GM23338 (cell line): ENCODE measurements around the gene STIM1. TPM values are rescaled to one million over a fixed set of nuclear protein-coding genes. Genes with fewer than 3 reads are reported as not detected.
"Not testable (repeated sequence)": the region's sequence is repeated elsewhere in the genome, so short reads cannot be mapped to it uniquely, and the experiment has no call there.

Experiments
- ATAC-seq: fragments of 200-7000 bp; cut with Tn5 transposase; 3 replicates; pipeline ENCODE4 v1.9.1; 2020
- DNase-seq: peaks from one replicate; pipeline ENCODE4 v3.0.0-alpha.2; 2015; ENCODE audit warnings: low spot score
- H2AFZ ChIP-seq: fragments of 200-600 bp; sonication (generic); 2 replicates; pipeline ENCODE4 v1.8.0; 2016; ENCODE audit warnings: antibody characterized with exemption, mild to moderate bottlenecking, moderate library complexity
- H3F3A ChIP-seq: fragments of 200-600 bp; sonication (generic); replicated peaks from 2 replicates; pipeline ENCODE4 v1.8.0; 2017; ENCODE audit warnings: antibody characterized with exemption, mixed run types, low read depth
- H3K27ac ChIP-seq: fragments of 200-600 bp; sonication (generic); 2 replicates; pipeline ENCODE4 v1.6.1; 2016; ENCODE audit warnings: low read depth
- H3K27me3 ChIP-seq: fragments of 200-600 bp; sonication (generic); 2 replicates; pipeline ENCODE4 v1.8.0; 2016; ENCODE audit warnings: mild to moderate bottlenecking, mixed run types, moderate library complexity; ENCODE audit not compliant: insufficient read depth
- H3K36me3 ChIP-seq: fragments of 200-600 bp; sonication (generic); 2 replicates; pipeline ENCODE4 v1.8.0; 2016; ENCODE audit warnings: mild to moderate bottlenecking; ENCODE audit not compliant: insufficient read depth
- H3K4me1 ChIP-seq: fragments of 200-600 bp; sonication (generic); 2 replicates; pipeline ENCODE4 v1.8.0; 2016; ENCODE audit warnings: mild to moderate bottlenecking, moderate library complexity; ENCODE audit not compliant: insufficient read depth
- H3K4me2 ChIP-seq: fragments of 200-600 bp; sonication (generic); 2 replicates; pipeline ENCODE4 v1.7.1; 2017; ENCODE audit warnings: mixed run types
- H3K4me3 ChIP-seq: fragments of 200-600 bp; sonication (generic); 2 replicates; pipeline ENCODE4 v1.6.1; 2016; ENCODE audit warnings: mixed run types
- H3K79me2 ChIP-seq: fragments of 200-600 bp; sonication (generic); replicated peaks from 2 replicates; pipeline ENCODE4 v1.8.0; 2017; ENCODE audit warnings: mild to moderate bottlenecking; ENCODE audit not compliant: insufficient read depth
- H3K9me2 ChIP-seq: fragments of 200-600 bp; sonication (generic); 2 replicates; pipeline ENCODE4 v1.8.0; 2017; ENCODE audit not compliant: insufficient read depth
- H4K20me1 ChIP-seq: fragments of 200-600 bp; sonication (generic); replicated peaks from 2 replicates; pipeline ENCODE4 v1.8.0; 2017; ENCODE audit warnings: mild to moderate bottlenecking; ENCODE audit not compliant: insufficient read depth
- H3K27ac Mint-ChIP-seq: 2 replicates; pipeline ENCODE4 v1.8.0; 2020; ENCODE audit warnings: inconsistent platforms, mild to moderate bottlenecking, moderate library complexity, mixed read lengths
- H3K27me3 Mint-ChIP-seq: 3 replicates; pipeline ENCODE4 v1.8.0; 2022; ENCODE audit warnings: low read depth, mild to moderate bottlenecking, moderate library complexity, mixed read lengths, inconsistent platforms; ENCODE audit not compliant: insufficient read depth, poor library complexity
- H3K36me3 Mint-ChIP-seq: 3 replicates; pipeline ENCODE4 v1.8.0; 2021; ENCODE audit warnings: low read depth, mild to moderate bottlenecking, inconsistent platforms, moderate library complexity, mixed read lengths
- H3K4me1 Mint-ChIP-seq: 3 replicates; pipeline ENCODE4 v1.8.0; 2020; ENCODE audit warnings: mild to moderate bottlenecking, inconsistent platforms, mixed read lengths
- H3K4me3 Mint-ChIP-seq: 3 replicates; pipeline ENCODE4 v1.8.0; 2021; ENCODE audit warnings: moderate library complexity, mild to moderate bottlenecking, inconsistent platforms, mixed read lengths
- H3K9me3 Mint-ChIP-seq: 3 replicates; pipeline ENCODE4 v1.8.0; 2020; ENCODE audit warnings: moderate library complexity, mild to moderate bottlenecking, inconsistent platforms, mixed read lengths
- EZH2 ChIP-seq: fragments of 200-600 bp; sonication (generic); IDR thresholded peaks from one replicate; pipeline ENCODE4 v1.8.0; 2017; ENCODE audit warnings: antibody characterized with exemption, mild to moderate bottlenecking, low read depth; ENCODE audit not compliant: unreplicated experiment
- EZH2phosphoT487 ChIP-seq: fragments of 200-600 bp; sonication (generic); IDR thresholded peaks from one replicate; pipeline ENCODE4 v1.8.1; 2018; ENCODE audit warnings: antibody characterized with exemption; ENCODE audit not compliant: unreplicated experiment
- STAT1 ChIP-seq: IDR thresholded peaks from one replicate; pipeline ENCODE4 v1.6.1; 2016; ENCODE audit warnings: antibody characterized with exemption; ENCODE audit not compliant: unreplicated experiment
- ZNF114 ChIP-seq: fragments of 250-450 bp; sonication (Bioruptor Pico); IDR thresholded peaks from 2 replicates; pipeline ENCODE4 v1.5.0; 2020; ENCODE audit warnings: mild to moderate bottlenecking, moderate library complexity
- ZNF331 ChIP-seq: fragments of 250-450 bp; sonication (Bioruptor Pico); IDR thresholded peaks from 2 replicates; pipeline ENCODE4 v1.5.0; 2020; ENCODE audit warnings: low read depth, mild to moderate bottlenecking, moderate library complexity
- polyA plus RNA-seq: library from polyadenylated mRNA; unstranded; fragments of >200 nt; fragmentation: Nextera tagmentation; extraction: Ambion mirVana; gene quantifications from 2 replicates; pipeline ENCODE4 v1.2.1, GENCODE V29; 2016
- total RNA-seq: library from RNA; depleted of rRNA; stranded (reverse); fragments of >200 nt; shearing (Covaris generic); gene quantifications from 2 replicates; pipeline ENCODE4 v1.2.3, GENCODE V29; 2014
- TF ChIP-seq, protein P1 (sequence below): fragments of 250-450 bp; sonication (Bioruptor Pico); IDR thresholded peaks from 2 replicates; pipeline ENCODE4 v1.5.0; 2020; ENCODE audit warnings: mild to moderate bottlenecking, moderate library complexity
- TF ChIP-seq, protein P2 (sequence below), 2 experiments: fragments of 200-600 bp in 1 of 2; sonication (generic) in 1 of 2; conservative IDR thresholded peaks; 2 replicates each; pipeline versions ENCODE4 v1.5.1 to v1.6.1; 2016 to 2017; ENCODE audit warnings: antibody characterized with exemption in 2 of 2, low read depth in 2 of 2, mild to moderate bottlenecking in 2 of 2, moderate library complexity in 1 of 2
- TF ChIP-seq, protein P3 (sequence below): IDR thresholded peaks from one replicate; pipeline ENCODE4 v1.6.1; 2018; ENCODE audit warnings: antibody characterized with exemption; ENCODE audit not compliant: unreplicated experiment

The STIM1 gene
- total and polyA plus RNA-seq, 2 experiments from 2014 or later = 3.5 to 14.0 TPM

DNA sequence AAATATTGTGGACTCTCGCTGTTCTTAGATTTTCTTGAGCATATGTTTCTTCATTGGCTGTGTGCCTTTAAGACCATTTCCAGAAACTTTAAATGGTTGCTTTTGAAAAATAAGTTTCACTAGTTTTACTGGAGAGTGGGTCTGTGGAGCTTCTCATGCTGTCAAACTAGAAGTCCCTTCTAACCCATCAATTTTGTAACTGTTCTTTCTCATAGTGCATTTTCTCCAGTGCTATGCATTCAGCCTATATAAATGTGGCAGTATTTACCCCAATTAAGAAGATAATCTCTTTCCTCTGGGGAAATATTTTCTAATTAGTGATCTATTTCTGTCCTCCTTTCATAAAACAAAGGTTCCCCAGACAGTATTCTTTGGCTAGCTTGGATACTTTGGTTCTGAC is 141.2 kb downstream of the STIM1 start (continued):
- TF ChIP-seq, protein P1, sequence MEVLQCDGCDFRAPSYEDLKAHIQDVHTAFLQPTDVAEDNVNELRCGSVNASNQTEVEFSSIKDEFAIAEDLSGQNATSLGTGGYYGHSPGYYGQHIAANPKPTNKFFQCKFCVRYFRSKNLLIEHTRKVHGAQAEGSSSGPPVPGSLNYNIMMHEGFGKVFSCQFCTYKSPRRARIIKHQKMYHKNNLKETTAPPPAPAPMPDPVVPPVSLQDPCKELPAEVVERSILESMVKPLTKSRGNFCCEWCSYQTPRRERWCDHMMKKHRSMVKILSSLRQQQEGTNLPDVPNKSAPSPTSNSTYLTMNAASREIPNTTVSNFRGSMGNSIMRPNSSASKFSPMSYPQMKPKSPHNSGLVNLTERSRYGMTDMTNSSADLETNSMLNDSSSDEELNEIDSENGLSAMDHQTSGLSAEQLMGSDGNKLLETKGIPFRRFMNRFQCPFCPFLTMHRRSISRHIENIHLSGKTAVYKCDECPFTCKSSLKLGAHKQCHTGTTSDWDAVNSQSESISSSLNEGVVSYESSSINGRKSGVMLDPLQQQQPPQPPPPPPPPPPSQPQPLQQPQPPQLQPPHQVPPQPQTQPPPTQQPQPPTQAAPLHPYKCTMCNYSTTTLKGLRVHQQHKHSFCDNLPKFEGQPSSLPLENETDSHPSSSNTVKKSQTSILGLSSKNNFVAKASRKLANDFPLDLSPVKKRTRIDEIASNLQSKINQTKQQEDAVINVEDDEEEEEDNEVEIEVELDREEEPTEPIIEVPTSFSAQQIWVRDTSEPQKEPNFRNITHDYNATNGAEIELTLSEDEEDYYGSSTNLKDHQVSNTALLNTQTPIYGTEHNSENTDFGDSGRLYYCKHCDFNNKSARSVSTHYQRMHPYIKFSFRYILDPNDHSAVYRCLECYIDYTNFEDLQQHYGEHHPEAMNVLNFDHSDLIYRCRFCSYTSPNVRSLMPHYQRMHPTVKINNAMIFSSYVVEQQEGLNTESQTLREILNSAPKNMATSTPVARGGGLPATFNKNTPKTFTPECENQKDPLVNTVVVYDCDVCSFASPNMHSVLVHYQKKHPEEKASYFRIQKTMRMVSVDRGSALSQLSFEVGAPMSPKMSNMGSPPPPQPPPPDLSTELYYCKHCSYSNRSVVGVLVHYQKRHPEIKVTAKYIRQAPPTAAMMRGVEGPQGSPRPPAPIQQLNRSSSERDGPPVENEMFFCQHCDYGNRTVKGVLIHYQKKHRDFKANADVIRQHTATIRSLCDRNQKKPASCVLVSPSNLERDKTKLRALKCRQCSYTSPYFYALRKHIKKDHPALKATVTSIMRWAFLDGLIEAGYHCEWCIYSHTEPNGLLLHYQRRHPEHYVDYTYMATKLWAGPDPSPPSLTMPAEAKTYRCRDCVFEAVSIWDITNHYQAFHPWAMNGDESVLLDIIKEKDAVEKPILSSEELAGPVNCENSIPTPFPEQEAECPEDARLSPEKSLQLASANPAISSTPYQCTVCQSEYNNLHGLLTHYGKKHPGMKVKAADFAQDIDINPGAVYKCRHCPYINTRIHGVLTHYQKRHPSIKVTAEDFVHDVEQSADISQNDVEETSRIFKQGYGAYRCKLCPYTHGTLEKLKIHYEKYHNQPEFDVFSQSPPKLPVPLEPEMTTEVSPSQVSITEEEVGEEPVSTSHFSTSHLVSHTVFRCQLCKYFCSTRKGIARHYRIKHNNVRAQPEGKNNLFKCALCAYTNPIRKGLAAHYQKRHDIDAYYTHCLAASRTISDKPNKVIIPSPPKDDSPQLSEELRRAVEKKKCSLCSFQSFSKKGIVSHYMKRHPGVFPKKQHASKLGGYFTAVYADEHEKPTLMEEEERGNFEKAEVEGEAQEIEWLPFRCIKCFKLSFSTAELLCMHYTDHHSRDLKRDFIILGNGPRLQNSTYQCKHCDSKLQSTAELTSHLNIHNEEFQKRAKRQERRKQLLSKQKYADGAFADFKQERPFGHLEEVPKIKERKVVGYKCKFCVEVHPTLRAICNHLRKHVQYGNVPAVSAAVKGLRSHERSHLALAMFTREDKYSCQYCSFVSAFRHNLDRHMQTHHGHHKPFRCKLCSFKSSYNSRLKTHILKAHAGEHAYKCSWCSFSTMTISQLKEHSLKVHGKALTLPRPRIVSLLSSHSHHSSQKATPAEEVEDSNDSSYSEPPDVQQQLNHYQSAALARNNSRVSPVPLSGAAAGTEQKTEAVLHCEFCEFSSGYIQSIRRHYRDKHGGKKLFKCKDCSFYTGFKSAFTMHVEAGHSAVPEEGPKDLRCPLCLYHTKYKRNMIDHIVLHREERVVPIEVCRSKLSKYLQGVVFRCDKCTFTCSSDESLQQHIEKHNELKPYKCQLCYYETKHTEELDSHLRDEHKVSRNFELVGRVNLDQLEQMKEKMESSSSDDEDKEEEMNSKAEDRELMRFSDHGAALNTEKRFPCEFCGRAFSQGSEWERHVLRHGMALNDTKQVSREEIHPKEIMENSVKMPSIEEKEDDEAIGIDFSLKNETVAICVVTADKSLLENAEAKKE (CRISPR knock-in tag) = no peak
- no peak for TF ChIP-seq STAT1
- no peak for TF ChIP-seq ZNF331
- TF ChIP-seq ZNF114 (CRISPR knock-in tag) = no peak

DNA sequence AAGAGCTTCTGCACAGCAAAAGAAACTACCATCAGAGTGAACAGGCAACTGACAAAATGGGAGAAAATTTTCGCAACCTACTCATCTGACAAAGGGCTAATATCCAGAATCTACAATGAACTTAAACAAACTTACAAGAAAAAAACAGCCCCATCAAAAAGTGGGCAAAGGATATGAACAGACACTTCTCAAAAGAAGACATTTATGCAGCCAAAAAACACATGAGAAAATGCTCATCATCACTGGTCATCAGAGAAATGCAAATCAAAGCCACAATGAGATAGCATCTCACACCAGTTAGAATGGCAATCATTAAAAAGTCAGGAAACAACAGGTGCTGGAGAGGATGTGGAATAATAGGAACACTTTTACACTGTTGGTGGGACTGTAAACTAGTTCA is 149.3 kb downstream of the STIM1 start:
- not testable (repeated sequence) for H3K27me3 Mint-ChIP-seq, H3K4me3 Mint-ChIP-seq, H3K9me3 Mint-ChIP-seq, H3K36me3 ChIP-seq, H4K20me1 ChIP-seq, H2AFZ ChIP-seq, H3K4me3 ChIP-seq, H3K9me2 ChIP-seq, H3K36me3 Mint-ChIP-seq, H3K4me1 ChIP-seq, H3K4me2 ChIP-seq, DNase-seq, H3F3A ChIP-seq, H3K27ac Mint-ChIP-seq, H3K27me3 ChIP-seq, H3K27ac ChIP-seq, H3K4me1 Mint-ChIP-seq, H3K79me2 ChIP-seq, ATAC-seq

DNA sequence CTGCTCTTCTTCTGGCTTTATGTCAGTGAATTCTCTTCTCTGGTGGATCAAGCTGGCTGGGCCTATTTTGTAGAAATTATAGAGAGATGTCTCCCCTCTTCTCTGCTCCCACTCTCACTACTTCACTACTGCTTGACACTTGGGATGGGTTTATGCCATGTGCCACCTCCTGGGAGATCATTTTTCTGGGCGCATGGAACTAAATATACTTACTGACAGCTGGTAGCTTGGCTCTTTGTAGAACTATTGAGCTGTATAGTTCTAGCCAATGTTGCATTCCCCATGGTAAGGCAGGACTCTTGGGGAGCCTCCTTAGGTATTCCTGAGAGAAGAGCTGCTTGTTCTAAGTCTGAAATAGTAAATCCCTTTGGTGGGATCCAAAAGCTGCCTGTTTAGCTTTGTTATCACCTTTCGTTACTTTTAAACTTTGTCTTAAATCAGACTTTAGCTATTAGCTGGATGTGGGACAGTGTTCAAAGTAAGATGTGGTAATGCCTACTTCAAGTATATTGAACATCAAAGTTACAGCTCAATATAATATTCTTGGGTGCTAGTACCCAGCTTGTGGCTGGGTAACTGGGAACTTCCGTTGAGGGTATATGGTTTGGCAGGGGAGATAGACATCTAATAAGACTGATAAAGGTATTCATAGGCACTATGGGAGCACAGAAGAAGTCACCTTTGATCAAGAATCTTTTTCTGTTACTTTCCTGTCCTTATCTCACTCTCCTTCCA is 151.6 kb downstream of the STIM1 start:
- no peak overlapping the region for H3K4me3 Mint-ChIP-seq
- Histone ChIP-seq H3K79me2 (no peaks in the 10 kb centered on the region), H3F3A (no peaks in the 10 kb centered on the region), H3K27me3 (no peaks in the 10 kb centered on the region), H3K4me1 (no peaks in the 10 kb centered on the region), H3K9me2 (no peaks in the 10 kb centered on the region), H3K36me3 (no peaks in the 10 kb centered on the region), H3K27ac (no peak overlapping the region), H3K4me2 (no peak overlapping the region), H4K20me1 (no peaks in the 10 kb centered on the region), H2AFZ (no peak overlapping the region), H3K4me3 (no peak overlapping the region)
- no peaks in the 10 kb centered on the region for H3K4me1 Mint-ChIP-seq
- H3K36me3 Mint-ChIP-seq = no peaks in the 10 kb centered on the region
- no peaks in the 10 kb centered on the region; the same call in 1 of the 3 replicates for H3K9me3 Mint-ChIP-seq
- ATAC-seq (no peak), DNase-seq (no peak)
- H3K27me3 Mint-ChIP-seq = no peaks in the 10 kb centered on the region
- H3K27ac Mint-ChIP-seq = no peak overlapping the region
- no peak for TF ChIP-seq EZH2
- TF ChIP-seq EZH2phosphoT487 = no peak
- TF ChIP-seq, protein P2, sequence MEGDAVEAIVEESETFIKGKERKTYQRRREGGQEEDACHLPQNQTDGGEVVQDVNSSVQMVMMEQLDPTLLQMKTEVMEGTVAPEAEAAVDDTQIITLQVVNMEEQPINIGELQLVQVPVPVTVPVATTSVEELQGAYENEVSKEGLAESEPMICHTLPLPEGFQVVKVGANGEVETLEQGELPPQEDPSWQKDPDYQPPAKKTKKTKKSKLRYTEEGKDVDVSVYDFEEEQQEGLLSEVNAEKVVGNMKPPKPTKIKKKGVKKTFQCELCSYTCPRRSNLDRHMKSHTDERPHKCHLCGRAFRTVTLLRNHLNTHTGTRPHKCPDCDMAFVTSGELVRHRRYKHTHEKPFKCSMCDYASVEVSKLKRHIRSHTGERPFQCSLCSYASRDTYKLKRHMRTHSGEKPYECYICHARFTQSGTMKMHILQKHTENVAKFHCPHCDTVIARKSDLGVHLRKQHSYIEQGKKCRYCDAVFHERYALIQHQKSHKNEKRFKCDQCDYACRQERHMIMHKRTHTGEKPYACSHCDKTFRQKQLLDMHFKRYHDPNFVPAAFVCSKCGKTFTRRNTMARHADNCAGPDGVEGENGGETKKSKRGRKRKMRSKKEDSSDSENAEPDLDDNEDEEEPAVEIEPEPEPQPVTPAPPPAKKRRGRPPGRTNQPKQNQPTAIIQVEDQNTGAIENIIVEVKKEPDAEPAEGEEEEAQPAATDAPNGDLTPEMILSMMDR (conservative IDR thresholded peaks at IDR 0.05; ENCODE audit: low read depth in 2 of 2) = no peak
- TF ChIP-seq, protein P3, sequence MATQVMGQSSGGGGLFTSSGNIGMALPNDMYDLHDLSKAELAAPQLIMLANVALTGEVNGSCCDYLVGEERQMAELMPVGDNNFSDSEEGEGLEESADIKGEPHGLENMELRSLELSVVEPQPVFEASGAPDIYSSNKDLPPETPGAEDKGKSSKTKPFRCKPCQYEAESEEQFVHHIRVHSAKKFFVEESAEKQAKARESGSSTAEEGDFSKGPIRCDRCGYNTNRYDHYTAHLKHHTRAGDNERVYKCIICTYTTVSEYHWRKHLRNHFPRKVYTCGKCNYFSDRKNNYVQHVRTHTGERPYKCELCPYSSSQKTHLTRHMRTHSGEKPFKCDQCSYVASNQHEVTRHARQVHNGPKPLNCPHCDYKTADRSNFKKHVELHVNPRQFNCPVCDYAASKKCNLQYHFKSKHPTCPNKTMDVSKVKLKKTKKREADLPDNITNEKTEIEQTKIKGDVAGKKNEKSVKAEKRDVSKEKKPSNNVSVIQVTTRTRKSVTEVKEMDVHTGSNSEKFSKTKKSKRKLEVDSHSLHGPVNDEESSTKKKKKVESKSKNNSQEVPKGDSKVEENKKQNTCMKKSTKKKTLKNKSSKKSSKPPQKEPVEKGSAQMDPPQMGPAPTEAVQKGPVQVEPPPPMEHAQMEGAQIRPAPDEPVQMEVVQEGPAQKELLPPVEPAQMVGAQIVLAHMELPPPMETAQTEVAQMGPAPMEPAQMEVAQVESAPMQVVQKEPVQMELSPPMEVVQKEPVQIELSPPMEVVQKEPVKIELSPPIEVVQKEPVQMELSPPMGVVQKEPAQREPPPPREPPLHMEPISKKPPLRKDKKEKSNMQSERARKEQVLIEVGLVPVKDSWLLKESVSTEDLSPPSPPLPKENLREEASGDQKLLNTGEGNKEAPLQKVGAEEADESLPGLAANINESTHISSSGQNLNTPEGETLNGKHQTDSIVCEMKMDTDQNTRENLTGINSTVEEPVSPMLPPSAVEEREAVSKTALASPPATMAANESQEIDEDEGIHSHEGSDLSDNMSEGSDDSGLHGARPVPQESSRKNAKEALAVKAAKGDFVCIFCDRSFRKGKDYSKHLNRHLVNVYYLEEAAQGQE = no peak
- TF ChIP-seq STAT1 = no peak
